Measurements from ENCODE around the gene SLC35E2B.

SLC35E2B gene

GRCh38 chr1:1623181-1623630 is 69.4 kb downstream of the SLC35E2B start:
- DNase-seq, result no peak

GRCh38 chr1:1622788-1623094 is 69.9 kb downstream of the SLC35E2B start:
- no peak for DNase-seq

GRCh38 chr1:1622010-1622787 is 70.4 kb downstream of the SLC35E2B start:
- DNase-seq, result no peak

- no peak for DNase-seq
These were observed 71.2 kb downstream of the SLC35E2B start for GRCh38 chr1:1621173-1622009.

- no peak for DNase-seq
These were observed 72.0 kb downstream of the SLC35E2B start for GRCh38 chr1:1620433-1621139.

- DNase-seq, result no peak
These were observed 72.7 kb downstream of the SLC35E2B start for GRCh38 chr1:1619917-1620361.

- no peak for DNase-seq
These were observed 74.1 kb downstream of the SLC35E2B start for GRCh38 chr1:1618396-1619068.

GRCh38 chr1:1617925-1618324 is 74.7 kb downstream of the SLC35E2B start:
- no peak for DNase-seq

- DNase-seq, result no peak
These were observed 75.1 kb downstream of the SLC35E2B start for GRCh38 chr1:1617516-1617915.

GRCh38 chr1:1616838-1617237 is 75.8 kb downstream of the SLC35E2B start:
- no peak for DNase-seq

GRCh38 chr1:1616045-1616790 is 76.4 kb downstream of the SLC35E2B start:
- DNase-seq, result no peak

- DNase-seq, result peak; percentile 98
These were observed 77.1 kb downstream of the SLC35E2B start, which contains the start of gene MIB2 for GRCh38 chr1:1615256-1616044. MIB2 (plus strand) TSS chr1:1615500; CDS start chr1:1623453, 7,953 bp downstream.

GRCh38 chr1:1614954-1615255 is 77.7 kb downstream of the SLC35E2B start:
- no peak for DNase-seq

GRCh38 chr1:1614204-1614953 is 78.2 kb downstream of the SLC35E2B start:
- peak; percentile 82 for DNase-seq

- no peak for DNase-seq
These were observed 79.0 kb downstream of the SLC35E2B start for GRCh38 chr1:1613509-1614082.

- DNase-seq, result no peak
These were observed 80.5 kb downstream of the SLC35E2B start for GRCh38 chr1:1612104-1612400.

GRCh38 chr1:1610796-1611195 is 81.8 kb downstream of the SLC35E2B start:
- DNase-seq, result no peak

GRCh38 chr1:1609822-1610485 is 82.6 kb downstream of the SLC35E2B start:
- no peak for DNase-seq
